IMR-90 (cell line): Measurements from ENCODE around the gene RBM44. TPM values are rescaled to one million over a fixed set of nuclear protein-coding genes. Genes with fewer than 3 reads are reported as not detected.

Source experiments
- ATAC-seq: fragments of 200-7000 bp; cut with Tn5 transposase; 2 replicates; pipeline ENCODE4 v1.9.1; 2020; ENCODE audit warnings: low read depth, mild to moderate bottlenecking, moderate library complexity
- BruUV-seq: library from RNA; stranded (reverse); fragments of 400-500 nt; replicated peaks from 2 replicates; lab custom pipeline; 2021; lab: Mats Ljungman, UMichigan
- CTCF ChIA-PET: fragments of 300-600 bp; formaldehyde crosslinking; extraction: SDS; loops from one replicate; lab custom pipeline; 2021; ENCODE audit warnings: antibody characterized with exemption; lab: Yijun Ruan, JAX
- POLR2A ChIA-PET: fragments of 300-600 bp; sonication (Branson Sonifier 250); formaldehyde crosslinking; loops from one replicate; lab custom pipeline; 2022; ENCODE audit warnings: antibody characterized with exemption; ENCODE audit not compliant: unreplicated experiment; lab: Charles Lee
- DNase-seq: peaks from one replicate; pipeline ENCODE4 v3.0.0; 2013
- H2AFZ ChIP-seq: replicated peaks from 2 replicates; pipeline ENCODE3; 2013; ENCODE audit warnings: low read length, mild to moderate bottlenecking; ENCODE audit not compliant: poor library complexity
- H2AK5ac ChIP-seq: 2 replicates; pipeline ENCODE4 v1.6.1; 2013; ENCODE audit warnings: low read depth, low read length, inconsistent platforms
- H2AK9ac ChIP-seq: replicated peaks from 2 replicates; pipeline ENCODE3; 2013; ENCODE audit warnings: mild to moderate bottlenecking, low read depth, low read length, moderate library complexity; ENCODE audit not compliant: poor library complexity
- H2BK120ac ChIP-seq: 2 replicates; pipeline ENCODE4 v1.6.1; 2013; ENCODE audit warnings: low read depth, low read length, inconsistent platforms
- H2BK15ac ChIP-seq: 3 replicates; pipeline ENCODE4 v1.6.1; 2013; ENCODE audit warnings: low read depth, low read length, inconsistent platforms
- H2BK20ac ChIP-seq: 2 replicates; pipeline ENCODE4 v1.6.1; 2013; ENCODE audit warnings: low read depth, mild to moderate bottlenecking, inconsistent platforms, low read length, moderate library complexity
- H2BK5ac ChIP-seq: 2 replicates; pipeline ENCODE4 v1.6.1; 2013; ENCODE audit warnings: mild to moderate bottlenecking, low read depth, low read length, inconsistent platforms; ENCODE audit not compliant: poor library complexity, severe bottlenecking
- H3K14ac ChIP-seq: replicated peaks from 2 replicates; pipeline ENCODE4 v1.6.1; 2013; ENCODE audit warnings: low read depth, low read length, inconsistent platforms
- H3K18ac ChIP-seq: 2 replicates; pipeline ENCODE4 v1.6.1; 2013; ENCODE audit warnings: low read depth, low read length, control low read depth
- H3K23ac ChIP-seq: 2 replicates; pipeline ENCODE4 v1.6.1; 2013; ENCODE audit warnings: low read depth, low read length, inconsistent platforms
- H3K27ac ChIP-seq: 2 replicates; pipeline ENCODE4 v1.5.1; 2013; ENCODE audit warnings: mild to moderate bottlenecking, control low read depth, low read length; ENCODE audit not compliant: insufficient read depth
- H3K27me3 ChIP-seq: 2 replicates; pipeline ENCODE4 v1.6.1; 2013; ENCODE audit warnings: low read length; ENCODE audit not compliant: control insufficient read depth, insufficient read depth
- H3K36me3 ChIP-seq: 2 replicates; pipeline ENCODE4 v1.6.1; 2013; ENCODE audit warnings: low read length, mixed read lengths; ENCODE audit not compliant: control insufficient read depth, insufficient read depth
- H3K4ac ChIP-seq: 2 replicates; pipeline ENCODE4 v1.6.1; 2013; ENCODE audit warnings: low read depth, low read length, inconsistent platforms
- H3K4me1 ChIP-seq: 2 replicates; pipeline ENCODE4 v1.6.1; 2013; ENCODE audit warnings: low read length, mixed read lengths; ENCODE audit not compliant: control insufficient read depth, insufficient read depth
- H3K4me2 ChIP-seq: 2 replicates; pipeline ENCODE4 v1.6.1; 2013; ENCODE audit warnings: low read depth, mild to moderate bottlenecking, control low read depth, low read length, moderate library complexity
- H3K4me3 ChIP-seq: 2 replicates; pipeline ENCODE4 v1.5.1; 2013; ENCODE audit warnings: low read depth, mild to moderate bottlenecking, control low read depth, low read length, moderate library complexity; ENCODE audit not compliant: insufficient read depth
- H3K56ac ChIP-seq: 2 replicates; pipeline ENCODE4 v1.6.1; 2013; ENCODE audit warnings: low read length, inconsistent platforms; ENCODE audit not compliant: insufficient read depth; ENCODE audit errors: extremely low read depth
- H3K79me1 ChIP-seq, 2 experiments: 2 replicates each; pipeline ENCODE4 v1.6.1; 2013; ENCODE audit warnings: low read length in 2 of 2, inconsistent platforms in 1 of 2, low read depth in 1 of 2
- H3K9ac ChIP-seq: 2 replicates; pipeline ENCODE4 v1.6.1; 2013; ENCODE audit warnings: low read depth, low read length, control low read depth
- H3K9me1 ChIP-seq: 2 replicates; pipeline ENCODE4 v1.6.1; 2013; ENCODE audit warnings: low read length, inconsistent platforms; ENCODE audit not compliant: insufficient read depth
- H3K9me3 ChIP-seq: 2 replicates; pipeline ENCODE4 v1.6.1; 2013; ENCODE audit warnings: low read length; ENCODE audit not compliant: control insufficient read depth, insufficient read depth
- H4K20me1 ChIP-seq: 2 replicates; pipeline ENCODE4 v1.6.1; 2013; ENCODE audit warnings: low read length, inconsistent platforms; ENCODE audit not compliant: insufficient read depth
- H4K5ac ChIP-seq: 2 replicates; pipeline ENCODE4 v1.6.1; 2013; ENCODE audit warnings: mild to moderate bottlenecking, low read depth, low read length, control low read depth
- H4K8ac ChIP-seq, 2 experiments: 2 replicates each; pipeline ENCODE4 v1.6.1; 2013; ENCODE audit warnings: low read depth in 2 of 2, low read length in 2 of 2, control low read depth in 1 of 2, inconsistent platforms in 1 of 2
- H4K91ac ChIP-seq: 2 replicates; pipeline ENCODE4 v1.6.1; 2013; ENCODE audit warnings: low read depth, low read length, inconsistent platforms; ENCODE audit not compliant: insufficient read depth
- BHLHE40 ChIP-seq: fragments of 150-350 bp; IDR thresholded peaks from 2 replicates; pipeline ENCODE4 v1.6.1; 2016; ENCODE audit warnings: mild to moderate bottlenecking, low read depth, low read length
- CEBPB ChIP-seq: IDR thresholded peaks from 2 replicates; pipeline ENCODE4 v1.6.1; 2012; ENCODE audit warnings: low read depth, low read length, improper control_type of control experiment
- CHD1 ChIP-seq: IDR thresholded peaks from 2 replicates; pipeline ENCODE4 v1.6.1; 2012; ENCODE audit warnings: low read depth, low read length, improper control_type of control experiment
- CTCF ChIP-seq: conservative IDR thresholded peaks from 2 replicates; pipeline ENCODE4 v1.5.1; 2012; ENCODE audit warnings: mild to moderate bottlenecking, low read depth, low read length, improper control_type of control experiment
- ELK1 ChIP-seq: fragments of 150-350 bp; IDR thresholded peaks from 2 replicates; pipeline ENCODE4 v1.6.1; 2016; ENCODE audit warnings: low read depth, mild to moderate bottlenecking, low read length, moderate library complexity, borderline replicate concordance
- FOS ChIP-seq: fragments of 150-350 bp; IDR thresholded peaks from 2 replicates; pipeline ENCODE4 v1.6.1; 2016; ENCODE audit warnings: low read depth, low read length
- MAFK ChIP-seq: IDR thresholded peaks from 2 replicates; pipeline ENCODE4 v1.6.1; 2012; ENCODE audit warnings: low read depth, low read length, improper control_type of control experiment
- MAZ ChIP-seq: IDR thresholded peaks from 2 replicates; pipeline ENCODE4 v1.6.1; 2012; ENCODE audit warnings: low read depth, mild to moderate bottlenecking, low read length, improper control_type of control experiment, moderate library complexity, borderline replicate concordance
- MXI1 ChIP-seq: IDR thresholded peaks from 2 replicates; pipeline ENCODE4 v1.6.1; 2012; ENCODE audit warnings: low read depth, mild to moderate bottlenecking, low read length, moderate library complexity, borderline replicate concordance
- NFE2L2 ChIP-seq: fragments of 150-350 bp; IDR thresholded peaks from 2 replicates; pipeline ENCODE4 v1.6.1; 2016; ENCODE audit warnings: low read depth, mild to moderate bottlenecking, low read length
- POLR2A ChIP-seq: IDR thresholded peaks from 2 replicates; pipeline ENCODE4 v1.6.1; 2012; ENCODE audit warnings: mild to moderate bottlenecking, low read depth, low read length
- RAD21 ChIP-seq: IDR thresholded peaks from 2 replicates; pipeline ENCODE4 v1.6.1; 2012; ENCODE audit warnings: low read length, improper control_type of control experiment
- RCOR1 ChIP-seq: IDR thresholded peaks from 2 replicates; pipeline ENCODE4 v1.6.1; 2012; ENCODE audit warnings: mild to moderate bottlenecking, low read length, improper control_type of control experiment; ENCODE audit not compliant: insufficient replicate concordance
- RFX5 ChIP-seq: IDR thresholded peaks from 2 replicates; pipeline ENCODE4 v1.8.0; 2012; ENCODE audit warnings: low read depth, mild to moderate bottlenecking, low read length, moderate library complexity
- SMC3 ChIP-seq: fragments of 150-350 bp; IDR thresholded peaks from 2 replicates; pipeline ENCODE4 v1.6.1; 2016; ENCODE audit warnings: low read depth, mild to moderate bottlenecking, antibody characterized with exemption, low read length, moderate library complexity
- USF2 ChIP-seq: fragments of 150-350 bp; IDR thresholded peaks from 2 replicates; pipeline ENCODE4 v1.6.1; 2017; ENCODE audit warnings: mild to moderate bottlenecking, antibody characterized with exemption, low read length, low read depth
- WGBS, 2 experiments: methylation state at CpG; one replicate each; pipeline versions ENCODE4 v1.1.5 to v1.1.7; 2013; ENCODE audit warnings: missing lambda C conversion rate in 2 of 2; ENCODE audit not compliant: insufficient read length in 1 of 2; ENCODE audit errors: extremely low coverage in 2 of 2; 5-methylcytosine and 5-hydroxymethylcytosine counted together
- dilution Hi-C: fragments of 300-500 bp; cut with HindIII; formaldehyde crosslinking; loops from one replicate; pipeline ENCODE4 v1.14.3; 2018; ENCODE audit warnings: low sequenced_read_pairs; ENCODE audit not compliant: unreplicated experiment
- in situ Hi-C: fragments of 300-500 bp; cut with MboI; formaldehyde crosslinking; loops from 3 replicates; pipeline ENCODE4 v1.14.3; 2019; ENCODE audit warnings: low sequenced_read_pairs, inconsistent platforms, mixed read lengths
- intact Hi-C: fragments of 100-400 bp; cut with micrococcal nuclease; formaldehyde crosslinking; loops from 2 replicates; pipeline ENCODE4 v1.10.0; 2022
- polyA plus RNA-seq, 3 experiments: library from polyadenylated mRNA; depleted of rRNA; stranded (reverse); fragments of >200 nt; gene quantifications; 2 replicates each; pipeline ENCODE4 v1.2.3, GENCODE V29; 2012; ENCODE audit warnings: low replicate concordance in 1 of 3
- total RNA-seq: library from RNA; depleted of rRNA; stranded (reverse); fragments of >200 nt; gene quantifications from 2 replicates; pipeline ENCODE4 v1.2.3, GENCODE V29; 2012

Gene RBM44
- total and polyA plus RNA-seq, 2 of the 4 experiments (the other 2 are of a cell fraction) = 0.14 to 0.18 TPM

- dilution Hi-C loops (no loop called here), in situ Hi-C loops (no loop called here), intact Hi-C loops (no loop called here)
- H3K36me3 ChIP-seq = no peaks in the 10 kb centered on the region
- H2BK120ac ChIP-seq = no peak overlapping the region
- no peak overlapping the region for H2AK9ac ChIP-seq
- H3K4me1 ChIP-seq = peaks cover 6% of the 10 kb centered on the region; the same call in 1 of the 2 replicates
- no peak overlapping the region for H3K14ac ChIP-seq
- ATAC-seq = no peak
- no peak overlapping the region for H4K91ac ChIP-seq
- no peak overlapping the region for H3K4me2 ChIP-seq
- H2AFZ ChIP-seq = no peak overlapping the region
- ChIA-PET CTCF (interaction anchor here (0.6 kb wide), 1 partner anchor 40 kb away, joined by 5 read pairs; no protein-coding TSS in a partner anchor), POLR2A (no interaction called here)
- DNase-seq = no peak
- no peak overlapping the region for H3K9ac ChIP-seq
- no peak overlapping the region for H2BK5ac ChIP-seq
- H3K23ac ChIP-seq = no peak overlapping the region
- TF ChIP-seq CEBPB (no peak), NFE2L2 (no peak), BHLHE40 (no peak), USF2 (no peak), RFX5 (no peak), MAZ (no peak), MXI1 (no peak), MAFK (no peak), RCOR1 (no peak), SMC3 (no peak), RAD21 (no peak), POLR2A (no peak), FOS (no peak), CTCF (no peak), CHD1 (no peak), ELK1 (no peak)
- H2BK20ac ChIP-seq = no peak overlapping the region
- H3K9me1 ChIP-seq = peaks cover 13% of the 10 kb centered on the region
- H4K5ac ChIP-seq = no peak overlapping the region
- no peaks in the 10 kb centered on the region for H3K27me3 ChIP-seq
- no peaks in the 10 kb centered on the region for H3K9me3 ChIP-seq
- H3K18ac ChIP-seq = no peak overlapping the region
- no peak overlapping the region for H3K4ac ChIP-seq
- no peak overlapping the region for H2BK15ac ChIP-seq
- BruUV-seq = no TSS peak
- peaks cover 0 to 4% of the 10 kb centered on the region in 2 experiments; a peak in 1 of 4 replicates for H3K79me1 ChIP-seq
- H3K27ac ChIP-seq = no peak overlapping the region
- no peak overlapping the region for H4K8ac ChIP-seq
- no peak overlapping the region for H2AK5ac ChIP-seq
- no peak overlapping the region for H3K56ac ChIP-seq
- WGBS, 2 experiments = 100% methylated on average over 1 of the region's 10 CpGs; no CpG with 5 or more reads in 1 of the 2 experiments
- H3K4me3 ChIP-seq = no peak overlapping the region
- H4K20me1 ChIP-seq = no peaks in the 10 kb centered on the region
These were observed 85.4 kb downstream of the RBM44 start for GRCh38 chr2:237883951-237884446.
